ENCODE data around the gene TBC1D14.

The TBC1D14 gene

DNA sequence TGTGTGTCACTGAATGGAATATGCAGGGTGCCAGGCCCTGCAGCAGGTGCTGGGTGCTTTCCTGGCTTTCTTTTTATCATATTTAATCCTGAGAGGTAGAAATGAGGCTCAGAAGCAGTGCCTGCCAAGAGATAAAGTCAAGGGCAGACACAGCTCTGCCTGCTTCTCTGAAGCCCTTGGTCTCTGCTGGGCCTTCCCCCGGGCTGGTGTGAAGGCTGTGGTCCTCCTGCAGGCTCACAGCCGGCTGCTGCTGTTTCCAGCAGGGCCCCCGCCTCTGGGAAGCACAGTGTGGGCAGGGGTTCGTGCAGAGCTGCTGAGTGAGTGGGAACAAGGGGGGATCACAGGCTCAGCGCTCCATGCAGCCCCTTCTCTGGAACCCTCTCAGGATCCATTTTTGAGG, 49.6 kb downstream of the TBC1D14 start:
- no peak for DNase-seq (ENCODE audit: low spot score)
- TF ChIP-seq, protein P1, sequence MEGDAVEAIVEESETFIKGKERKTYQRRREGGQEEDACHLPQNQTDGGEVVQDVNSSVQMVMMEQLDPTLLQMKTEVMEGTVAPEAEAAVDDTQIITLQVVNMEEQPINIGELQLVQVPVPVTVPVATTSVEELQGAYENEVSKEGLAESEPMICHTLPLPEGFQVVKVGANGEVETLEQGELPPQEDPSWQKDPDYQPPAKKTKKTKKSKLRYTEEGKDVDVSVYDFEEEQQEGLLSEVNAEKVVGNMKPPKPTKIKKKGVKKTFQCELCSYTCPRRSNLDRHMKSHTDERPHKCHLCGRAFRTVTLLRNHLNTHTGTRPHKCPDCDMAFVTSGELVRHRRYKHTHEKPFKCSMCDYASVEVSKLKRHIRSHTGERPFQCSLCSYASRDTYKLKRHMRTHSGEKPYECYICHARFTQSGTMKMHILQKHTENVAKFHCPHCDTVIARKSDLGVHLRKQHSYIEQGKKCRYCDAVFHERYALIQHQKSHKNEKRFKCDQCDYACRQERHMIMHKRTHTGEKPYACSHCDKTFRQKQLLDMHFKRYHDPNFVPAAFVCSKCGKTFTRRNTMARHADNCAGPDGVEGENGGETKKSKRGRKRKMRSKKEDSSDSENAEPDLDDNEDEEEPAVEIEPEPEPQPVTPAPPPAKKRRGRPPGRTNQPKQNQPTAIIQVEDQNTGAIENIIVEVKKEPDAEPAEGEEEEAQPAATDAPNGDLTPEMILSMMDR (IDR thresholded peaks at IDR 0.05; ENCODE audit: extremely low read depth, insufficient read depth, missing control alignments), result no peak
- in situ Hi-C loops (cut with MboI; ENCODE audit: low pct_unique_long_range_greater_than_20kb, low sequenced_read_pairs, unreplicated experiment), result no loop called here

DNA sequence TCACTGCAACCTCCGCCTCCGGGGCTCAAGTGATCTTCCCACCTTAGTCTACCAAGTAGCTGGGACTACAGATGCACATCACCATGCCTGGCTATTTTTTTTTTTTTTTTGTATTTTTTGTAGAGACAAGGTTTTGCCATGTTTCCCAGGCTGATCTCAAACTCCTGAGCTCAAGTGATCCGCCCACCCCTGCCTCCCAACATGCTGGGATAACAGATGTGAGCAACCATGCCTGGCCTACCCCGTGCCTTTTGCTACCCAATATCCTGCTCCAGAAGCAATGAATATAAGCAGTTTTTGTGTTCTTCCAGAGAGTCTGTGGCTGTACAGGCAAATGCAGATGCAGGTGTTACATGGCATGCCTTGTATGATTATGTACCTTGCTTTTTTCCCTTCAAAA, 50.5 kb downstream of the TBC1D14 start:
- no peak for DNase-seq (ENCODE audit: low spot score)
- in situ Hi-C loops (cut with MboI; ENCODE audit: low pct_unique_long_range_greater_than_20kb, low sequenced_read_pairs, unreplicated experiment), result no loop called here
- TF ChIP-seq, protein P1 (IDR thresholded peaks at IDR 0.05; ENCODE audit: extremely low read depth, insufficient read depth, missing control alignments), result no peak

DNA sequence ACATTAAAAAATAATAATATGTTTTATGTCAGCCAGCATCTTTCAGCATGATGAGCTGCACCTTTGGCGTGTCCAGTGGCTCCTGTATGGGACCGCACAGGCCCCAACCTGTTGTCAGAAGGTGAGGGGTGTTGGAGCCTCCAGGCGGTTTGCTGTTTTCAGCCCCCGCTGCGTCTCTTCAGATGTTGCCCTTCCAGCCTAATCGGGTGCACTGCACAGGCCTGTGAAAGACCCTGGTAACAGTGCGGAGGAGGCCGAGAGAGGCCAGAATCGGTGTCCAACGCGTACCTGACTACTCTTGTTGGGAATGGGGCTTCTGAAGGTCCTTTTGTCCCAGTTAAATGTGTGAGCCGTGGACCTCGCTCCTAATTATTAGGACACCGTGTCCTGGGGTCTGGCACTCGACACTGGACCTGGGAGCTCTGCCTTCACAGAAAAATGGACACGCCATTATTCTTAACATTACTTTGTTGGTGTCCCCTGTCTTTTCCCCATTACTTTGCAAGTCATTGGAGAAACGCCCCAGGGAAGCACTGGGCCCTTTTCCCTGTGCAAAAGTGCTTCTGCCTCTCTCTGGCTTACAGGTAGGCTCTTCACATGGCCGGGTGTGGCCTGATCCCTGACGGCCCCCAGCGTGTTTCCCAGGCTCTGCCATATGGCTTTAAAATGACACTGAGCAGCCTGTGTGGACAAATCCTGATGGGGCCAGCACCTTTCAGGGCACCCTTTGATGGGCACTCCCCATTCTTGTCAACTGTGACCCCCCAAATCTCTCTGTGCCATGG, 51.2 kb downstream of the TBC1D14 start:
- in situ Hi-C loops (cut with MboI; ENCODE audit: low pct_unique_long_range_greater_than_20kb, low sequenced_read_pairs, unreplicated experiment), result no loop called here

DNA sequence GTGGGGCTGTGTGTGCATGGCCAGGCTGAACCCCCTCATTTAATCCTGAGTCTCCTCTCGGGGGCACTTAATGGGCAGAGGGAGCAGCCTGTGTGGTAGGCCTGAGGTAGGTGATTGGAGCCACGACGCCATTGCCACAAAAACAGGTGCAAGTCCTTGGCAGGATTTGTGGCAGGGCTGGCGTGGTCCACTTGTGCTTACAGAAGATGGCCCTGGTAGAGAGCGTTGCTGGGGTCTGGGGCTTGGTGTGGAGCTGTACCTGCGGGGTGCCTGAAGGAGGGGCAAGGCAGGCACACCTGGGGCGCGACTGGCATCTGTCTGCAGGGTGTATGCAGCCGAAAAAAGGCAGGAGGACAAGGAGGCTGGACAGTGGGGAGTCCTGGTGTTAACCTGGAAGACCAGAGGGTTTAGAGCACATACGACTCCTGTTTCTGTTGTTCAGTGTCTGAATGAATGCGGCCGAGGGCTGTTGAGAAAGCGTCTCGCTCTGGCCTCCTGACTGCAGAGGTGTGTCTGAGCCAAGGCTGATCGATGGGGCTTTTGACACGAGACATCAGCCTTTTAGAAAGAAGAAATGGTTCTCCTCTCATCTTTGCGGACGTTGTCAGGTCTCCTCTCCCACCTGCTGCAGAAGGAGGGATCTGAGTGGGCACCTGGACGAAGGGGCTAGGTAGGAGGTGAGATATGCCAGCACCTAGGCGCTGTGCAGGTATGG, 52.0 kb downstream of the TBC1D14 start:
- TF ChIP-seq, protein P1 (IDR thresholded peaks at IDR 0.05; ENCODE audit: extremely low read depth, insufficient read depth, missing control alignments), result no peak
- in situ Hi-C loops (cut with MboI; ENCODE audit: low pct_unique_long_range_greater_than_20kb, low sequenced_read_pairs, unreplicated experiment), result no loop called here
- no peak for DNase-seq (ENCODE audit: low spot score)

More for the DNA sequence above, 51.2 kb downstream of the TBC1D14 start:
- TF ChIP-seq, protein P1 (IDR thresholded peaks at IDR 0.05; ENCODE audit: extremely low read depth, insufficient read depth, missing control alignments), result no peak
- no peak for DNase-seq (ENCODE audit: low spot score)

DNA sequence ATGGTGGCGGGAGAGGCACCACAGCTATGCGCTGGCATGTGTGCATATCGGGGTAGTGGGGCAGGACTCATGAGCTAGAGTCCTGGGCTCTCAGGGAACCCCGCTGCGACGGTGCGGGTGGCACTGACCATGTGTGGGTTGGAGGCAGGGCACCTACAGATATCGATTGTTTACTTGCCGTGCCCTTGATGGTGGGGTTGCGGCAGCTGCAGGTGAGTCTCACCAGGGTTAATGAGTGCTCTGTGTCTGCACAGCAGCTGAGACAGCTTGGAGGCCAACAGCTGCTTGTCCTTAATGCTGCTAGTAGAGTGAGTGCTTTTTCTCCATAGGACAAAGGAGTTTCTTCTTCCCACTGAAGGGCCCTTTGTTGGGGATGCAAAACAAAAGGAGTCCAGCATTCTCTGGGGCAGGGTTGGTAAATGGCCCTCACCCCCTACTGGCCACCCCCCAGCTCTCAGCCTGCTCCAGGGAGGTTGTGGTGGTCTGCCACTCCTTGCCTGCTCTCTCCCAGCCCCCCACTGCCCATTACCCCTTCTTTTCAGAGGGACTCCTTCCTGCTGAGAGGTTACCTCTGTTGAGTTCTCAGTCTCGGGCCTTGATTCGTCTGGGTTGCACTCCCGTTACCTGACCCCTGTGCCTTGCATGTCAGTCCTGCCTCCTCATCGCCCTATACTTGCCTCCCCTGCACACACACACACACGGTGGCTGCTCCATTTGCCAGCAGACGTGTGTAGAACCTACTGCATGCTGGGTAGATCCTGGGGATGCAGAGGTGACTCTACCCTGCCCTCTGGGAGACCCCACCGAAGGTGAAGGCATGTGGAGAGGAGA, 52.8 kb downstream of the TBC1D14 start:
- TF ChIP-seq, protein P1 (IDR thresholded peaks at IDR 0.05; ENCODE audit: extremely low read depth, insufficient read depth, missing control alignments), result no peak
- in situ Hi-C loops (cut with MboI; ENCODE audit: low pct_unique_long_range_greater_than_20kb, low sequenced_read_pairs, unreplicated experiment), result no loop called here
- no peak for DNase-seq (ENCODE audit: low spot score)

DNA sequence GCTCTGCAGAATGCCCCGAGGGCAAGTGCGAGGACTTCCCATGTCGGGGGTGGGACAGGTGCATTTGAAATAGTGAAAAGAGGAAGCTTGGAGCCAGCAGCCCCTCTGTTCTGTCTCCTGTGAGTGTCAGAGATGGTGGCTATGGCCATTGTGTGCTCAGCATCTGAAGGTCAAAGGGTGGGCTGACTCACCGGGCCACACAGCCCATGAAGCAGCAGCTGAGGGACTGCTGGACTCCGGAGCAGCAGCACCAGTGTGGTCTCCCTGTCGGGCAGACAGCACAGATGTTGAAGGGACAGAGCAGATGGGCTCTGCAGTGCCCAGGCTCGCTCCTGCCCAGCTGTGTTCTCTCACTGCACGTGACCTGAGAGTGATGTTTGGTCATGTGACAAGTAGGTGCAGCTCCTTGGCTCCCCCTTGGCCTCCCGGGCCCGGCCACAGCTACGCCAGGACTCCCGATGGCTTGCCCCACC, 53.5 kb downstream of the TBC1D14 start:
- DNase-seq (ENCODE audit: low spot score), result no peak
- TF ChIP-seq, protein P1 (IDR thresholded peaks at IDR 0.05; ENCODE audit: extremely low read depth, insufficient read depth, missing control alignments), result no peak

More for the DNA sequence above, 53.5 kb downstream of the TBC1D14 start:
- in situ Hi-C loops (cut with MboI; ENCODE audit: low pct_unique_long_range_greater_than_20kb, low sequenced_read_pairs, unreplicated experiment), result no loop called here
